Measurements from ENCODE around the gene ELMO3.
A peak's percentile ranks its signal among the peaks of the same experiment; 100 is the strongest.

ELMO3 gene

GRCh38 chr16:67199011-67199807, at the start of gene ELMO3:
TSS of gene ELMO3 (plus strand) at chr16:67199131. CDS start at chr16:67199327, 196 bp downstream.
- DNase-seq, result no peak

GRCh38 chr16:67149276-67150046, 49.5 kb upstream of the ELMO3 start:
- no peak for DNase-seq

GRCh38 chr16:67150047-67150832, 48.7 kb upstream of the ELMO3 start:
- peak; percentile 31 to 40 for DNase-seq

GRCh38 chr16:67150833-67151396, 48.0 kb upstream of the ELMO3 start, which contains the start of gene B3GNT9:
TSS of gene B3GNT9 (minus strand) at chr16:67150998. CDS start at chr16:67150485, 513 bp downstream.
- no peak for DNase-seq

GRCh38 chr16:67151431-67152097, 47.4 kb upstream of the ELMO3 start:
- DNase-seq, result no peak

- no peak for DNase-seq
These were observed 44.2 kb upstream of the ELMO3 start for GRCh38 chr16:67154578-67155294.

GRCh38 chr16:67155295-67156142, 43.4 kb upstream of the ELMO3 start:
- peak; percentile 79 to 83 for DNase-seq

GRCh38 chr16:67156143-67156844, 42.6 kb upstream of the ELMO3 start:
- DNase-seq, result no peak

GRCh38 chr16:67157106-67157748, 41.7 kb upstream of the ELMO3 start:
- no peak for DNase-seq

GRCh38 chr16:67157892-67158635, 40.9 kb upstream of the ELMO3 start:
- DNase-seq, result peak; percentile 24 to 66

- peak; percentile 85 to 88 for DNase-seq
These were observed 40.0 kb upstream of the ELMO3 start for GRCh38 chr16:67158637-67159600.

- no peak for DNase-seq
These were observed 37.3 kb upstream of the ELMO3 start for GRCh38 chr16:67161595-67162058.

GRCh38 chr16:67162506-67163163, 36.3 kb upstream of the ELMO3 start:
- DNase-seq, result no peak

- peak; percentile 50 to 62 for DNase-seq
These were observed 35.5 kb upstream of the ELMO3 start for GRCh38 chr16:67163164-67163998.

GRCh38 chr16:67163999-67164558, 34.9 kb upstream of the ELMO3 start:
- no peak for DNase-seq

All from CD4-positive, alpha-beta T cell treated with Interleukin-1 beta for 1 hour (primary cell).